ENCODE measurements around the gene USP20.

The USP20 gene

DNA sequence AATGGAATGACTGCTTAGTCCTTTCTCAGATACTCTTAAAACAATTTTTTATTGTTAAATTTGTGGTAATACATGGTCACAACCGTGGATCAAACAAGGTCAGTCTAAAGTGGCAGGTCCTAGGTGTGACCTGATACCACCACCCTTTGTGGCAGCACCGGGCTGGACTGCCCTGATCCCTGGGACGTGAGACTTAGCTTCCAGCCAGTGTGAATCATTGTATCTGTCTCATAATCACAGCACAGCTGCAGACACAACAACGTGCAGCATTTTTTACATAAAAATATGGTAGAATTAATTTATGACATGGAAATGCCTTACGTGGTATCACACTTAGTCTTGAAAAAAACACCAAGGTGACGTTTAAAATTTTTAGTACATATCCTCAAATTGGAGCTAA lies 24.5 kb upstream of the USP20 start:
- H3K4me3 ChIP-seq (ENCODE audit: low read depth, low read length): no peak overlapping the region
- CTCF ChIA-PET: interaction anchor here (1.0 to 1.4 kb wide), 3 partner anchors 10 to 76 kb away, joined by 3 to 4 read pairs (median 4); no protein-coding TSS in a partner anchor
- TF ChIP-seq, protein P1, sequence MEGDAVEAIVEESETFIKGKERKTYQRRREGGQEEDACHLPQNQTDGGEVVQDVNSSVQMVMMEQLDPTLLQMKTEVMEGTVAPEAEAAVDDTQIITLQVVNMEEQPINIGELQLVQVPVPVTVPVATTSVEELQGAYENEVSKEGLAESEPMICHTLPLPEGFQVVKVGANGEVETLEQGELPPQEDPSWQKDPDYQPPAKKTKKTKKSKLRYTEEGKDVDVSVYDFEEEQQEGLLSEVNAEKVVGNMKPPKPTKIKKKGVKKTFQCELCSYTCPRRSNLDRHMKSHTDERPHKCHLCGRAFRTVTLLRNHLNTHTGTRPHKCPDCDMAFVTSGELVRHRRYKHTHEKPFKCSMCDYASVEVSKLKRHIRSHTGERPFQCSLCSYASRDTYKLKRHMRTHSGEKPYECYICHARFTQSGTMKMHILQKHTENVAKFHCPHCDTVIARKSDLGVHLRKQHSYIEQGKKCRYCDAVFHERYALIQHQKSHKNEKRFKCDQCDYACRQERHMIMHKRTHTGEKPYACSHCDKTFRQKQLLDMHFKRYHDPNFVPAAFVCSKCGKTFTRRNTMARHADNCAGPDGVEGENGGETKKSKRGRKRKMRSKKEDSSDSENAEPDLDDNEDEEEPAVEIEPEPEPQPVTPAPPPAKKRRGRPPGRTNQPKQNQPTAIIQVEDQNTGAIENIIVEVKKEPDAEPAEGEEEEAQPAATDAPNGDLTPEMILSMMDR (IDR thresholded peaks at IDR 0.05; ENCODE audit: insufficient read depth, low read length, missing control alignments): no peak
- POLR2A ChIA-PET: interaction anchor here (2.1 kb wide), 1 partner anchor 28 kb away, joined by 6 read pairs; no protein-coding TSS in a partner anchor
- no peak for DNase-seq (ENCODE audit: low read depth, low spot score)

DNA sequence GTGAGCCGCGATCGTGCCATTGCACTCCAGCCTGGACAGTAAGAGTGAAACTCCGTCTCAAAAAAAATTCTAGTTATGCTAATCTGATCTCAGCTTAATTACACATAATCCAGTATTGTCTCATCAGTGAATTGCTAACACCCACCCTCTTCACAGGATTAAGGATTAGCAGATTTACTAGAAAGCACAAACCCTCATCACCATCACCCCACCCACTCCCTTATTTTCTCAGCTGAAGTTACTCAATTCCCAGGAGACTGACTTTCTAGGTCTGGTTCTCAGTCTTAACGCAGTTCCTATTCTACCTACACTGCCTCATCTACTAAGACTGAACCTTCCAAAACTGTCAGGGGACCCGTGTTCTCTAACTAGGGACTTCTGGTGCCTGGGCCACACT lies 23.3 kb upstream of the USP20 start:
- ChIA-PET CTCF (interaction anchor here (1.0 to 1.5 kb wide), 3 partner anchors 8 to 75 kb away, joined by 3 to 4 read pairs (median 4); no protein-coding TSS in a partner anchor), POLR2A (interaction anchor here (0.6 to 2.1 kb wide), 2 partner anchors 10 to 27 kb away, joined by 5 to 6 read pairs; no protein-coding TSS in a partner anchor)
- DNase-seq (ENCODE audit: low read depth, low spot score): no peak
- no peak overlapping the region for H3K4me3 ChIP-seq (ENCODE audit: low read depth, low read length)
- TF ChIP-seq, protein P1 (IDR thresholded peaks at IDR 0.05; ENCODE audit: insufficient read depth, low read length, missing control alignments): no peak

DNA sequence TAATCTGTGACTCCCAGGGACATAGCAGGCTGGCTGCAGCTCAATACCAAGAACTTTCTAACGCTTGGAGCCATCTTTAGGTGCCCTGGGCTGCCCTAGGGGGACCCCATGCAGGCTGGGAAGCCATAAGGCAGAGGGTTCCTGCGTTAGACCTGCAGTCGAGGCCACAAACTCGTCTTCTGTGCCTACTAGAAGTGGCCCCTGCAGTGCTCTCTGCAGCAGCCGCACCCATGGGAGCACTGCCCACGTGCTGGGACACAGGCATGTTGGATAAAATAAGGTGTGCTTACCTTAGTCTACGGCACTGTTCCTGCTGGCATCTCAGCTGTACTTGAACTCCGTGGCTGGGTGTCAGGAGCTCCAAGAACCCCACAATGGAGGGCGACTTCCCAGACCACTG lies 22.9 kb upstream of the USP20 start:
- CTCF ChIA-PET: interaction anchor here (1.5 kb wide), 1 partner anchor 8 kb away, joined by 3 read pairs; no protein-coding TSS in a partner anchor
- no peak overlapping the region for H3K4me3 ChIP-seq (ENCODE audit: low read depth, low read length)
- POLR2A ChIA-PET: interaction anchor here (0.5 to 0.6 kb wide), 2 partner anchors 10 to 175 kb away, joined by 3 to 5 read pairs; no protein-coding TSS in a partner anchor
- TF ChIP-seq, protein P1 (IDR thresholded peaks at IDR 0.05; ENCODE audit: insufficient read depth, low read length, missing control alignments): no peak
- DNase-seq (ENCODE audit: low read depth, low spot score): no peak

DNA sequence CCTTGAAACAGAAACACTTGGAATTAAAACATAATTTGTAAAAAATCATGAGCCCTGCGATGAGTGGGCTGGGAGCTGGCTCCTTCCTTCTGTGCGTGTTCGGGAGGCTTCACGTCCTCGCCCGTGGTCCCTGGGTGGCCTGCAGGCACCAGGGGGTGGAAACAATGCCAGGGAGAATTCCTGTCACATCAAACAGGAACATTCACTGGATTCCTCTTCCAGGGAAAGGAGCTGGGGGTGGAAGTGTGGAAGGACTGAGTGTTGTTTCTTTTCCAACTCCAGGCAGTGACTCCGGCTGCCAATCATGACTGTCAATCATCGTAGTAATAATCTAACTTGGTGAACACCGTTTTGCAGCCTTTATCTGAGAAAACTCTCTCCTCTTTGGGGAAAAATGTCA lies 21.6 kb upstream of the USP20 start:
- TF ChIP-seq, protein P1 (IDR thresholded peaks at IDR 0.05; ENCODE audit: insufficient read depth, low read length, missing control alignments): no peak
- H3K4me3 ChIP-seq (ENCODE audit: low read depth, low read length): no peak overlapping the region
- POLR2A ChIA-PET: no interaction called here
- DNase-seq (ENCODE audit: low read depth, low spot score): no peak
- CTCF ChIA-PET: interaction anchor here (1.5 kb wide), 1 partner anchor 10 kb away, joined by 3 read pairs; no protein-coding TSS in a partner anchor

DNA sequence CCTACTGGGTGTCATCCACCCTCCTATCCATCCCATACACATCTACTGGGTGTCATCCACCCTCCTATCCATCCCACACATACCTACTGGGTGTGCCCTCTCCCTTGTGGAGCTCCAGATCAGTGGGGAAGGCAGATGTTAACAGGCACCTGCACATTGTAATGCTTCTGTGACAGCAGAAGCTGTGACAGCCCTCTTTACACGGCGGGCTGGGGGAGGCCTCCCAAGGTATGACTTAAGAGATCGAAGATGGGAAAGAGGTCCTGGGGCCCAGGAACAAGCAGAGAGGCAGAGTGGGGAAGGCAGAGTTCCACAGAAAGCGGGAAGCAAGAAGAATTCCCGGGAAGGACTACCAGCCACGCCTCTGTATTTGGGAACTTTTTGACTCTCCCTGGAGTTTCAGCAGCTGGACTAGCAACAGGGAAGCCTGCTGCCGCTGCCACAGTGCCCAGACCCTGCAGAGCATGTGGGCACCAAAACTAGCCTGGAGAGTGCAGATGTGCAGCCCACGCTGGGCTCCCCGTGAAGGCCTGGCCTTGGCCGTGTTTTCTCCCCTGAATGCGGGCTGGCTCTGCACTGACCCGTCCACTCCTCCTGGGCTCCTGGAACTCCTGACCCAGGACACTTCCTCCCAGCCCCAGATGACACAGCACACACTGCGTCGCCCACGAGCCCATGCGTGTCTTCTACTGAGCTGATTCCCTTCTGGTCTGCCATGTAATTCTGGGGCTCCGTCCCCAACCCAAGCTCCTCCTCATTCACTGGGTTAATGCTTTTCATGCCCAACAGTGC lies 20.6 kb upstream of the USP20 start:
- H3K4me3 ChIP-seq (ENCODE audit: low read depth, low read length): no peak overlapping the region
- TF ChIP-seq, protein P1 (IDR thresholded peaks at IDR 0.05; ENCODE audit: insufficient read depth, low read length, missing control alignments): no peak
- POLR2A ChIA-PET: no interaction called here
- no peak for DNase-seq (ENCODE audit: low read depth, low spot score)
- CTCF ChIA-PET: no interaction called here

DNA sequence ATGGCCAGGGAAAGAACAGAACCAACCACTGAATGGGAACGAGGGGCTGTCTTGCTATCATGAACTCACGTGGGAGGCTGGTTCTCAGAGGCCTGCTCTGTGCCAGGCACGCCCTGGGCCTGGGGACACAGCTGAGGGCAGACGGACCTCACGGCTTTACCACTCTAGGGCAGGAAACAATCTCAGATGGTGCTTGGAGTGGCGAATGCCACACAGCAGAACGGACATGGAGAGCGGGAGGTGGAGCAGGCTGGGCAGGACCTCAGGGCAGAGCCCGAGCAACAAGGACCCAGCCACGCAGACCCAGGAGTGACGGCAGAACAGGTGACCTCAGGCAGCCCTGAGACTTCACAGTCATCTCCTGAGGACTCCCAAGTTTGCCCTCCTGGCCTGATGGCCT lies 20.0 kb upstream of the USP20 start:
- H3K4me3 ChIP-seq (ENCODE audit: low read depth, low read length): no peak overlapping the region
- no peak for DNase-seq (ENCODE audit: low read depth, low spot score)
- TF ChIP-seq, protein P1 (IDR thresholded peaks at IDR 0.05; ENCODE audit: insufficient read depth, low read length, missing control alignments): no peak
- POLR2A ChIA-PET: no interaction called here
- CTCF ChIA-PET: no interaction called here
